Measurements from ENCODE around the gene NOX3. TPM values are rescaled to one million over a fixed set of nuclear protein-coding genes. Genes with fewer than 3 reads are reported as not detected.
A peak's percentile ranks its signal among the peaks of the same experiment; 100 is the strongest.

Gene NOX3
- total RNA-seq, 1 experiment from 2014 or later: not detected

- H3K9me3 Mint-ChIP-seq (ENCODE audit: unreplicated experiment): no peaks in the 10 kb centered on the region
- H3K4me1 Mint-ChIP-seq (ENCODE audit: insufficient read depth, unreplicated experiment): peaks cover 22% of the 10 kb centered on the region
- H3K27me3 Mint-ChIP-seq (ENCODE audit: insufficient read depth, unreplicated experiment): no peaks in the 10 kb centered on the region
- DNase-seq (ENCODE audit: unreplicated experiment): no peak
- intact Hi-C loops (cut with micrococcal nuclease): no loop called here
- H3K36me3 Mint-ChIP-seq (ENCODE audit: insufficient read depth, unreplicated experiment): no peaks in the 10 kb centered on the region
- ChIA-PET POLR2A (interaction anchor here (0.7 kb wide), 1 partner anchor 35 kb away, joined by 3 read pairs; no protein-coding TSS in a partner anchor), CTCF (interaction anchor here (0.6 kb wide), 1 partner anchor 1220 kb away, joined by 3 read pairs; no protein-coding TSS in a partner anchor)
- no peak overlapping the region for H3K27ac Mint-ChIP-seq (ENCODE audit: low read depth, unreplicated experiment)
- BruUV-seq (replicated peaks): no TSS peak
- H3K4me3 Mint-ChIP-seq (ENCODE audit: unreplicated experiment): no peak overlapping the region
- TF ChIP-seq CTCF (IDR thresholded peaks at IDR 0.05; ENCODE audit: unreplicated experiment): no peak
Observed at GRCh38 chr6:155487371-155488130, 31.9 kb upstream of the NOX3 start.

- no peaks in the 10 kb centered on the region for H3K36me3 Mint-ChIP-seq (ENCODE audit: insufficient read depth, unreplicated experiment)
- peaks cover 17% of the 10 kb centered on the region for H3K4me1 Mint-ChIP-seq (ENCODE audit: insufficient read depth, unreplicated experiment)
- POLR2A ChIA-PET: interaction anchor here (0.7 kb wide), 1 partner anchor 34 kb away, joined by 3 read pairs; no protein-coding TSS in a partner anchor
- TF ChIP-seq CTCF (IDR thresholded peaks at IDR 0.05; ENCODE audit: unreplicated experiment): no peak
- CTCF ChIA-PET: no interaction called here
- no peak overlapping the region for H3K27ac Mint-ChIP-seq (ENCODE audit: low read depth, unreplicated experiment)
- H3K27me3 Mint-ChIP-seq (ENCODE audit: insufficient read depth, unreplicated experiment): no peaks in the 10 kb centered on the region
- no peaks in the 10 kb centered on the region for H3K9me3 Mint-ChIP-seq (ENCODE audit: unreplicated experiment)
- intact Hi-C loops (cut with micrococcal nuclease): no loop called here
- BruUV-seq (replicated peaks): no TSS peak
- no peak overlapping the region for H3K4me3 Mint-ChIP-seq (ENCODE audit: unreplicated experiment)
- no peak for DNase-seq (ENCODE audit: unreplicated experiment)
Observed at GRCh38 chr6:155486721-155487294, 31.2 kb upstream of the NOX3 start.

- BruUV-seq (replicated peaks): no TSS peak
- Mint-ChIP-seq H3K9me3 (ENCODE audit: unreplicated experiment) (no peaks in the 10 kb centered on the region), H3K36me3 (ENCODE audit: insufficient read depth, unreplicated experiment) (no peaks in the 10 kb centered on the region), H3K4me1 (ENCODE audit: insufficient read depth, unreplicated experiment) (peaks cover 17% of the 10 kb centered on the region), H3K27me3 (ENCODE audit: insufficient read depth, unreplicated experiment) (no peaks in the 10 kb centered on the region), H3K27ac (ENCODE audit: low read depth, unreplicated experiment) (no peak overlapping the region), H3K4me3 (ENCODE audit: unreplicated experiment) (no peak overlapping the region)
- CTCF ChIA-PET: no interaction called here
- no peak for TF ChIP-seq CTCF (IDR thresholded peaks at IDR 0.05; ENCODE audit: unreplicated experiment)
- intact Hi-C loops (cut with micrococcal nuclease): no loop called here
- POLR2A ChIA-PET: no interaction called here
- DNase-seq (ENCODE audit: unreplicated experiment): no peak
Observed at GRCh38 chr6:155485756-155486155, 30.1 kb upstream of the NOX3 start.

- peak; percentile 47 for DNase-seq (ENCODE audit: unreplicated experiment)
- no TSS peak for BruUV-seq (replicated peaks)
- POLR2A ChIA-PET: interaction anchor here (1.2 kb wide), 2 partner anchors 10 to 66 kb away, joined by 3 to 5 read pairs; no protein-coding TSS in a partner anchor
- Mint-ChIP-seq H3K9me3 (ENCODE audit: unreplicated experiment) (no peaks in the 10 kb centered on the region), H3K36me3 (ENCODE audit: insufficient read depth, unreplicated experiment) (no peaks in the 10 kb centered on the region), H3K27ac (ENCODE audit: low read depth, unreplicated experiment) (no peak overlapping the region), H3K4me3 (ENCODE audit: unreplicated experiment) (no peak overlapping the region), H3K27me3 (ENCODE audit: insufficient read depth, unreplicated experiment) (no peaks in the 10 kb centered on the region), H3K4me1 (ENCODE audit: insufficient read depth, unreplicated experiment) (peaks cover 17% of the 10 kb centered on the region)
- no peak for TF ChIP-seq CTCF (IDR thresholded peaks at IDR 0.05; ENCODE audit: unreplicated experiment)
- intact Hi-C loops (cut with micrococcal nuclease): no loop called here
- CTCF ChIA-PET: no interaction called here
Observed at GRCh38 chr6:155483858-155484257, 28.2 kb upstream of the NOX3 start.
